Karpas-422 (cell line): Measurements from ENCODE around the gene PIK3R1. TPM values are rescaled to one million over a fixed set of nuclear protein-coding genes. Genes with fewer than 3 reads are reported as not detected.

Experiments
- DNase-seq: peaks from one replicate; pipeline ENCODE4 v3.0.0-alpha.2; 2015
- H2AFZ ChIP-seq: fragments of 200-600 bp; sonication (generic); 2 replicates; pipeline ENCODE4 v1.6.1; 2014; ENCODE audit warnings: antibody characterized with exemption, low read length, mixed read lengths
- H3K27ac ChIP-seq: fragments of 200-600 bp; sonication (generic); 2 replicates; pipeline ENCODE4 v1.5.1; 2014; ENCODE audit warnings: mild to moderate bottlenecking, low read length, moderate library complexity
- H3K27me3 ChIP-seq: fragments of 200-600 bp; sonication (generic); 2 replicates; pipeline ENCODE4 v1.6.1; 2014; ENCODE audit warnings: low read length, mixed read lengths
- H3K36me3 ChIP-seq: fragments of 200-600 bp; sonication (generic); 2 replicates; pipeline ENCODE4 v1.6.1; 2014; ENCODE audit warnings: low read length, mixed read lengths; ENCODE audit not compliant: insufficient read depth
- H3K4me1 ChIP-seq: fragments of 200-600 bp; sonication (generic); 2 replicates; pipeline ENCODE4 v1.6.1; 2014; ENCODE audit warnings: mild to moderate bottlenecking, low read length, mixed read lengths
- H3K4me2 ChIP-seq: fragments of 200-600 bp; sonication (generic); 2 replicates; pipeline ENCODE4 v1.6.1; 2014; ENCODE audit warnings: low read length, low read depth, mild to moderate bottlenecking; ENCODE audit not compliant: poor library complexity, severe bottlenecking
- H3K4me3 ChIP-seq: fragments of 200-600 bp; sonication (generic); 2 replicates; pipeline ENCODE4 v1.5.1; 2014; ENCODE audit warnings: mild to moderate bottlenecking, antibody characterized with exemption, low read length, mixed read lengths
- H3K79me2 ChIP-seq: fragments of 200-600 bp; sonication (generic); 2 replicates; pipeline ENCODE4 v1.6.1; 2014; ENCODE audit warnings: mild to moderate bottlenecking, low read length, mixed read lengths
- H3K9ac ChIP-seq: fragments of 200-600 bp; sonication (generic); 2 replicates; pipeline ENCODE4 v1.6.0; 2014; ENCODE audit warnings: low read length
- H3K9me2 ChIP-seq: fragments of 200-600 bp; sonication (generic), shearing (Covaris generic); replicated peaks from 2 replicates; pipeline ENCODE4 v1.6.0; 2014; ENCODE audit warnings: mild to moderate bottlenecking, low read length, moderate library complexity; ENCODE audit not compliant: insufficient read depth
- H3K9me3 ChIP-seq: fragments of 300-700, 200-600 bp; sonication (generic); 2 replicates; pipeline ENCODE4 v1.6.1; 2014; ENCODE audit warnings: low read length, mixed read lengths
- H4K20me1 ChIP-seq: fragments of 200-600 bp; sonication (generic); 2 replicates; pipeline ENCODE4 v1.6.1; 2014; ENCODE audit warnings: mild to moderate bottlenecking, antibody characterized with exemption, low read length, low read depth; ENCODE audit not compliant: insufficient read depth
- total RNA-seq: library from RNA; depleted of rRNA; stranded (reverse); fragments of >200 nt; shearing (Covaris generic); gene quantifications from 2 replicates; pipeline ENCODE4 v1.2.3, GENCODE V29; 2014; ENCODE audit warnings: low replicate concordance

The PIK3R1 gene
- total RNA-seq, 1 experiment from 2014 or later, result 24.0 TPM

DNA sequence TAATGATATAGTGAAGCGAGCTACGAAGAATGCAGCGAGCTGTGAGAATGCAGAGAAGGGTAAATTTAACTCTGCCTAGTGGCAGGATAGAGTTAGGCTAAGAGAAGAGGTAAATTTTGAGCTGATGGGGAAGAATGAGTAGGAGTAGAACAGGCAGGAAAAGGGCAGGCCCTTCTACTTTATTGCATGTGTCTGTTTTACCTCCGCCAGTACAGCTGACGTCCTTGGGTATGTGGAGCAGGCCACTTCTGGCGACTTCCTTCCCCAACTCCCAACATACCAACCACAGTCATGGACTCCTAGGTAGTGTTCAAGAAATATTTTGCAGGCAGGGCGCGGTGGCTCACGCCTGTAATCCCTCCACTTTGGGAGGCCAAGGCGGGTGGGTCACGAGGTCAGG is 37.9 kb upstream of the PIK3R1 start:
- Histone ChIP-seq H4K20me1 (no peaks in the 10 kb centered on the region), H3K9me3 (no peaks in the 10 kb centered on the region), H3K79me2 (no peaks in the 10 kb centered on the region), H3K4me1 (no peaks in the 10 kb centered on the region), H3K9me2 (no peaks in the 10 kb centered on the region), H3K4me2 (no peak overlapping the region), H3K27me3 (no peaks in the 10 kb centered on the region), H2AFZ (no peak overlapping the region), H3K36me3 (no peaks in the 10 kb centered on the region), H3K27ac (no peak overlapping the region), H3K9ac (no peak overlapping the region), H3K4me3 (no peak overlapping the region)
- no peak for DNase-seq

DNA sequence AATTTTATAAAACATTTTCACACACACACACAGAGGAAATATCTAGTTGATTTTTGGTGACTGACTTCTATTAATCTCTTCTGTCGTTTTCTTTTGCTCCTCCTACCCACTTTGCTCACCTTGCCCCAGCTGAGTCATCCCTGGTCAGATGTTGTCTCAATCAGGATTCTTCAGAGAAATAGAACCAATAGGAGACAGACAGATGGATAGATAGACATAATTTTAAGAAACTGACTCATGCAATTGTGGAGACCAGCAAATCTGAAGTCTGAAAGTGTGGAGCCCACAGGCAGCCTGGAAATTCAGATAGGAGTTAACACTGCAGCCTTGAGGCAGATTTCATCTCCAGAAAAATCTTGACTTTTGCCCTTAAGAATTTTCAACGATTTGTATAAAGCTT is 37.0 kb upstream of the PIK3R1 start:
- H3K9me3 ChIP-seq, result no peaks in the 10 kb centered on the region
- H3K9me2 ChIP-seq, result no peaks in the 10 kb centered on the region
- H3K36me3 ChIP-seq, result no peaks in the 10 kb centered on the region
- no peaks in the 10 kb centered on the region for H3K4me1 ChIP-seq
- no peaks in the 10 kb centered on the region for H3K27me3 ChIP-seq
- H4K20me1 ChIP-seq, result no peaks in the 10 kb centered on the region
- no peak overlapping the region for H3K9ac ChIP-seq
- no peaks in the 10 kb centered on the region for H3K79me2 ChIP-seq
- no peak overlapping the region for H3K27ac ChIP-seq
- DNase-seq, result no peak
- H3K4me3 ChIP-seq, result no peak overlapping the region
- no peak overlapping the region for H3K4me2 ChIP-seq
- H2AFZ ChIP-seq, result no peak overlapping the region

DNA sequence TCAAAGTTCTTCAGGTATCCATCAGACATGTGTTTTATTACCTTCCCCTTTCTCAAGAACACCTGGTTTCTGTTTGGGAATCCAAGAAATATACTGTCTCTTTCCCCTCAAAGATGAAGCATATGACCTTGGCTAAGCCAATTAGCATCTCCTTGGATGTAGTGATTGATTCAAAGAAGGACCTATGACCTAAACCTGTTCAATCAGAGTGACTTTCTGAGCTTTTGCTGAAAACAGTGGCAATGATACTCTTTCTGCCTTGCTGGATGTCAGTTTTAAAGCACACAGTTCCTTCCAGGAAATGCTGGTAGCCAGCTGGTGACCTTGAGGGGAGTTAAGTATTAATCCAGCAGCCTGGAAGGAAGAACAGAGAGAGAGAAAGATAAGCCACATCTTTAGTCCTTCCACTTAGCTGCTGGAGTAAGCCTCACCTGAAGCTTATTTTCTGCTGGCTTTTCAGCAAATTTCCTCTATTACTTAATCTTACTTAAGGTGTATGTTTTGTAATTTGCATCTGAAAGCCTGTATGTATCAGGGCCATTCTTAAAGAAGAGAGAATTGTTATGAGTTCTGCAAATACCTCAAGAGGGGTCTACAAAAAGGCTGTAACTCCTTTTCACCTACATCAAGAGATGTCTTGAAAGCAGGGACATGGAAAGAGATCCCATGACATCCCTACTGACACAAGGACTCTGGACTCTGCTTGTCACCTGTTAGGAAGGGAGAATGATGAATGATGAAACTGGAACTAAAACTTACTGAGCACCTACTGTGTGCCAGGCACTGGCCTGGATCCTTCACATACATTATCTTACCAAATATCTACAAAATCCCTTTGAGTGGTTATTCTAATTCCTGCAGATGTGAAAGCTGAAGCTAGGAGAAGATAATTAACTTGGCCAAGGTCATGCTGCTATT is 35.2 kb upstream of the PIK3R1 start:
- Histone ChIP-seq H2AFZ (no peak overlapping the region), H3K27me3 (no peaks in the 10 kb centered on the region), H3K79me2 (no peaks in the 10 kb centered on the region), H3K36me3 (no peaks in the 10 kb centered on the region), H3K9ac (no peak overlapping the region), H3K4me2 (no peak overlapping the region), H3K9me3 (no peaks in the 10 kb centered on the region), H4K20me1 (no peaks in the 10 kb centered on the region), H3K4me3 (no peak overlapping the region), H3K4me1 (no peaks in the 10 kb centered on the region), H3K27ac (no peak overlapping the region), H3K9me2 (no peaks in the 10 kb centered on the region)
- no peak for DNase-seq

DNA sequence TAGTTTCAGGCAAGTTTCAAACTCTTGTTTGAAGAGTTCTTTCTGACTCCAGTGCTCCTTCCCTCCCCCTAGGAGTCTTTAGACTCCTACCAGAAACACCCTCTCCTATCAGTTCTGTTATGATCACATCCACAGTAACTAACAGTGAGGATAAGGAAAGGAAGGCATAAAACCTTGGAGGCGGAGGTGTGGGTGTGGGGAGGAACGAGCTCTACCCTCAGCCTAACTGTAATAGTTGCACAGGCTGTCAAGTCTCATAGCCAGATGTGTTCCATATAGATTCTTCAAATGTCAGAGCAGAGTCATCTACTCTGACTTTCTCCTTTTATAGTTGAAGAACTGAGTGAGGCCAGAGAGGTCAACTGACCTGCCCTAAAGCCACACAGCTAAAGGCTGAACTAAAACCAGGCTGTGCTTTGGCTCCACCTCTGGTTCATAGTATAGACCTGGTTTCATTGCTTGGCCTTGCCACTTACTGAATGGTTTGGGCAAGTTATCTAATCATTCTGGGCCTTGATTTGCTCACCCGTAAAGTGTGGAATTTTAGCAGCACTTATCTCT is 34.4 kb upstream of the PIK3R1 start:
- H3K27ac ChIP-seq, result no peak overlapping the region
- no peaks in the 10 kb centered on the region for H3K79me2 ChIP-seq
- no peaks in the 10 kb centered on the region for H4K20me1 ChIP-seq
- H3K9ac ChIP-seq, result no peak overlapping the region
- no peaks in the 10 kb centered on the region for H3K36me3 ChIP-seq
- no peak overlapping the region for H3K4me2 ChIP-seq
- no peaks in the 10 kb centered on the region for H3K4me1 ChIP-seq
- no peaks in the 10 kb centered on the region for H3K9me2 ChIP-seq
- no peaks in the 10 kb centered on the region for H3K27me3 ChIP-seq
- H3K9me3 ChIP-seq, result no peaks in the 10 kb centered on the region
- H3K4me3 ChIP-seq, result no peak overlapping the region
- no peak overlapping the region for H2AFZ ChIP-seq
- no peak for DNase-seq

DNA sequence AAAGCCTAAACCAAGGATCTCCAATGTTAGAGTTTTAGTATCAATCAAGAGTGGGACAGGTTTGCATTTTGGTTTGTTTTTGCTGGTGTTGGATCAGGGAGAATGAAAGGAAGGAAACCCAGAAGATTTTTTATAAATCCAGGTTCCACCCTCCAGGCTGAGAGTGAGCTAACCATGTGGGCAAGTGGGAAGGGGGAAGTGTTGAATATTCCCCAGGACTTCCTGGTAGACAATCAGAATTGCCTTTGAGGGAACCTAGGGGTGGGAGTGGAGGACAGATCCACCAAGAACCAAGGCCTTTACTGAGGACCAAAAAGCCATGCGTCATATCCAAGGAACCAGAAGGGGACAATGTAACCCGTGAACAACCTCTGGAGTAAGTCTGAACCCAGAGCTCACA is 33.5 kb upstream of the PIK3R1 start:
- Histone ChIP-seq H3K4me3 (no peak overlapping the region), H3K36me3 (no peaks in the 10 kb centered on the region), H3K27me3 (no peaks in the 10 kb centered on the region), H3K4me1 (no peaks in the 10 kb centered on the region), H4K20me1 (no peaks in the 10 kb centered on the region), H3K9me3 (no peaks in the 10 kb centered on the region), H3K27ac (no peak overlapping the region), H3K4me2 (no peak overlapping the region), H2AFZ (no peak overlapping the region), H3K79me2 (no peaks in the 10 kb centered on the region), H3K9ac (no peak overlapping the region), H3K9me2 (no peaks in the 10 kb centered on the region)
- DNase-seq, result no peak

DNA sequence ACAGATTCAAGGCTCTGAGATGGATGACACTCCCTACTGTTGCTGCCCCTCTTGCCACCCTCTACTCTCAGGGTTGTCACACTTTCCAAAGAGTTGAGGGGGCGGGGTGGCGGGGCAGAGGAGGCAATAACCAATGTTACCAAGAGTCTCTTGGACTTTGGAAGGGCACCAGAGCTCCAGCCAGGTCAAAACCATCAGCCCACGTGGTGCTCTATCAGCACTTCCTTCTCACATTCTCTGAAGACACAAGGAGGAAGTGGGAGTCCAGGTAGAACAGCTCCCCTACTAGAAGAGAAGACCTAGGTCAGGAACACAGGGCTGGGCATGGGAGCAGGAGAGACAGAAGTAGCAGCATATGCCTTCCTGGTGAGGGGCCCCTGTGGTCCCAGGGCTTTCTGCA is 33.0 kb upstream of the PIK3R1 start:
- Histone ChIP-seq H3K9me3 (no peaks in the 10 kb centered on the region), H3K4me1 (no peaks in the 10 kb centered on the region), H3K9ac (no peak overlapping the region), H3K27ac (no peak overlapping the region), H2AFZ (no peak overlapping the region), H4K20me1 (no peaks in the 10 kb centered on the region), H3K36me3 (no peaks in the 10 kb centered on the region), H3K27me3 (no peaks in the 10 kb centered on the region), H3K4me3 (no peak overlapping the region), H3K9me2 (no peaks in the 10 kb centered on the region), H3K79me2 (no peaks in the 10 kb centered on the region), H3K4me2 (no peak overlapping the region)
- no peak for DNase-seq

DNA sequence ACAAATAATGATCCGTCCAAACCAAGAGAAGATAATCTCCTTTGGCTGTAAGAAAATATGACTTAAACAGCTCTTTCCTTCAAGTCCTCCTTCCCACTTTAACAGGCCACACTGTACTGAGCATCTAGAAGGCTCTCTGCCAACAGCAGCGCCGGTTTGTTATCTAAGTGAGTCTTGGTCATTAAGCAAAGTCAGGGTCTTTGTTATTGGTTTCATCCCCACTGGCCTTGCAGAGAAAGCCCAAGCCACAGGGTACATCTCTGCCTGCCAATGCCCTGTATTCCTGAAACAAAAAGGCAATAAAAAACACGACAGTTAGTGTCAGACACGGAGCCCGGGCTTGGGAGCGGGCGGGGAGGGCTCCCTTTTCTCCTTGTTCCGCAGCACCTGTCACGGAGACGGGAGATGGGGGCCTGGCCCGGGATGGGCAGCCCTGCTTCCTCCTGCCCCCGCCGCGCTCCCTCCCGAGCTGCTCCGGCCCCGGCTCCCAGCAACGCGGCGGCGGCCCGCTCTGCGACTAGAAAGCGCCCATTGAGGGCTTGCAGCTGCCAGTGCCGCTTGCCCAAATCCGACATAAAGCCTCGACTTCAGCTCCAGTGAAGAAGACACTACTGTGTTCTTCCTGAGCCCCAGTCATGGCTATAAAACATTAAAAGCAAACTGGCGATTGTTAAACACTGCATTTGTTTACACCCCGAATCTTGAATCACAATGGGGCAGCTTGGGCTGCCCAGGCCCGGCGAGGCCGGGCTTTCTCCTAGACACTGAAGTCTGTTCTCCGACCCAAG is 28.1 kb upstream of the PIK3R1 start:
- Histone ChIP-seq H3K4me1 (no peaks in the 10 kb centered on the region), H3K4me2 (no peak overlapping the region), H3K27me3 (no peaks in the 10 kb centered on the region), H3K9me3 (no peaks in the 10 kb centered on the region), H2AFZ (no peak overlapping the region), H3K9me2 (no peaks in the 10 kb centered on the region), H3K79me2 (no peaks in the 10 kb centered on the region), H3K36me3 (no peaks in the 10 kb centered on the region), H4K20me1 (no peaks in the 10 kb centered on the region), H3K9ac (no peak overlapping the region), H3K4me3 (no peak overlapping the region), H3K27ac (no peak overlapping the region)
- no peak for DNase-seq

DNA sequence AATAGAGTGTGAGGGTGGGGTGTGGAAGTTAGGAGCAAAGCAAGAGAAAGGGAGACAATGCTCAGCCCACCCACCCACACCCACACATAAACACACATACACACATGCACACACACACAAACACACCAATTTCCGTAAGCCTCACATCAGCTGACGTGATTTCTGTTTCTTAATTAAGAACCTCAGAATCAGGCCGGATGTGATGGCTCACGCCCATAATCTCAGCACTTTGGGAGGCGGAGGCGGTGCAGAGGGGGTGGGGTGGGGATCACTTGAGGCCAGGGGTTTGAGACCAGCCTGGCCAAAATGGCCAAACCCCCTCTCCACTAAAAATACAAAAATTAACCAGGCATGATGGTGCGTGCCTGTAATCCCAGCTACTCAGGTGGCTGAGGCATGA is 26.4 kb upstream of the PIK3R1 start:
- no peak overlapping the region for H3K4me2 ChIP-seq
- no peaks in the 10 kb centered on the region for H4K20me1 ChIP-seq
- H3K27me3 ChIP-seq, result no peaks in the 10 kb centered on the region
- H3K36me3 ChIP-seq, result no peaks in the 10 kb centered on the region
- H3K4me1 ChIP-seq, result no peaks in the 10 kb centered on the region
- H3K9me3 ChIP-seq, result no peaks in the 10 kb centered on the region
- H3K27ac ChIP-seq, result no peak overlapping the region
- no peaks in the 10 kb centered on the region for H3K9me2 ChIP-seq
- H3K4me3 ChIP-seq, result no peak overlapping the region
- H2AFZ ChIP-seq, result no peak overlapping the region
- no peaks in the 10 kb centered on the region for H3K79me2 ChIP-seq
- H3K9ac ChIP-seq, result no peak overlapping the region
- no peak for DNase-seq
